Gastroesophageal sphincter (tissue), 4 donors: Measurements from ENCODE around the gene TBC1D5. TPM values are rescaled to one million over a fixed set of nuclear protein-coding genes. Genes with fewer than 3 reads are reported as not detected.

Experiments
- ATAC-seq: fragments of 150-250 bp; one replicate; pipeline ENCODE4 v1.9.1; 2016; ENCODE audit warnings: mild to moderate bottlenecking, moderate library complexity
- H3K27ac ChIP-seq, 4 donors: fragments of 200-600 bp; sonication (generic) in 3 of 4; 1 replicate in 3 of 4; 2 replicates in 1 of 4; pipeline ENCODE4 v1.5.1; 2016 to 2019
- H3K27me3 ChIP-seq: fragments of 200-600 bp; sonication (generic); one replicate; pipeline ENCODE4 v1.5.1; 2019
- H3K36me3 ChIP-seq, 2 donors: fragments of 200-600 bp; sonication (generic); one replicate each; pipeline ENCODE4 v1.5.1; 2019; ENCODE audit warnings: control low read depth in 1 of 2
- H3K4me1 ChIP-seq, 3 donors: fragments of 200-600 bp; sonication (generic); 1 replicate in 2 of 3; 2 replicates in 1 of 3; pipeline ENCODE4 v1.5.1; 2016 to 2019; ENCODE audit warnings: control low read depth in 2 of 3
- H3K4me3 ChIP-seq, 2 donors: fragments of 200-600 bp; sonication (generic); one replicate each; pipeline ENCODE4 v1.5.1; 2019; ENCODE audit warnings: mild to moderate bottlenecking in 1 of 2, moderate library complexity in 1 of 2
- H3K9me3 ChIP-seq, 3 donors: fragments of 200-600 bp; sonication (generic); one replicate each; pipeline ENCODE4 v1.5.1; 2017 to 2019; ENCODE audit warnings: control low read depth in 2 of 3
- CTCF ChIP-seq, 4 experiments: fragments of 200-600 bp in 2 of 4; fragments of 450-650 bp in 2 of 4; sonication (generic) in 1 of 4; IDR thresholded peaks; one replicate each; pipeline ENCODE4 v1.5.1; 2017 to 2019; ENCODE audit warnings: antibody characterized with exemption in 4 of 4, mild to moderate bottlenecking in 2 of 4, moderate library complexity in 2 of 4
- EP300 ChIP-seq: sonication (generic); formaldehyde crosslinking; IDR thresholded peaks from one replicate; pipeline ENCODE4 v1.6.1; 2017; ENCODE audit warnings: antibody characterized with exemption, mild to moderate bottlenecking
- POLR2A ChIP-seq, 2 donors: fragments of 450-650 bp; IDR thresholded peaks; one replicate each; pipeline ENCODE4 v1.6.1; 2017; ENCODE audit warnings: antibody characterized with exemption in 2 of 2, mild to moderate bottlenecking in 2 of 2, moderate library complexity in 1 of 2
- POLR2AphosphoS5 ChIP-seq: sonication (generic); formaldehyde crosslinking; IDR thresholded peaks from one replicate; pipeline ENCODE4 v1.6.1; 2017; ENCODE audit warnings: antibody characterized with exemption
- WGBS, 2 donors: methylation state at CpG; one replicate each; pipeline ENCODE4 v1.1.5; 2018; ENCODE audit warnings: low coverage in 1 of 2; 5-methylcytosine and 5-hydroxymethylcytosine counted together
- small RNA-seq, 4 donors: library from RNA; depleted of rRNA; stranded (forward); fragments of <200 nt; gene quantifications; one replicate each; pipeline ENCODE3, GENCODE V24; 2016
- total RNA-seq, 4 donors: library from RNA; depleted of rRNA; stranded (reverse); fragments of >200 nt; gene quantifications; one replicate each; pipeline ENCODE4 v1.1.0, GENCODE V29; 2016

TBC1D5 gene
- total RNA-seq, 4 donors from 2014 or later, result 59.5 to 66.6 (median 61.6) TPM

GRCh38 chr3:17116007-17116600 lies 626.3 kb downstream of the TBC1D5 start:
- Histone ChIP-seq H3K4me1 (no peaks in the 10 kb centered on the region), H3K27ac (no peak overlapping the region), H3K4me3 (no peak overlapping the region), H3K9me3 (no peaks in the 10 kb centered on the region), H3K27me3 (no peaks in the 10 kb centered on the region), H3K36me3 (no peaks in the 10 kb centered on the region)
- 74 to 87% methylated on average over 3 to 8 of the region's 8 CpGs for WGBS, 2 donors
- ATAC-seq, result no peak
- TF ChIP-seq POLR2AphosphoS5 (no peak), EP300 (no peak), CTCF (IDR thresholded peaks at IDR 0.05) (no peak), POLR2A (IDR thresholded peaks at IDR 0.05) (no peak)

- H3K4me3 ChIP-seq, result no peak overlapping the region
- H3K27me3 ChIP-seq, result no peaks in the 10 kb centered on the region
- 94% methylated on average over 2 of the region's 3 CpGs; no CpG with 5 or more reads in 1 of the 2 donors for WGBS, 2 donors
- no peak for TF ChIP-seq EP300
- TF ChIP-seq CTCF (IDR thresholded peaks at IDR 0.05), result no peak
- no peak for TF ChIP-seq POLR2AphosphoS5
- no peak for TF ChIP-seq POLR2A (IDR thresholded peaks at IDR 0.05)
- H3K27ac ChIP-seq, result no peak overlapping the region
- ATAC-seq, result no peak
- no peaks in the 10 kb centered on the region for H3K9me3 ChIP-seq
- no peaks in the 10 kb centered on the region for H3K36me3 ChIP-seq
- H3K4me1 ChIP-seq, result no peaks in the 10 kb centered on the region
Observed at GRCh38 chr3:17115186-17115585, 627.2 kb downstream of the TBC1D5 start.

GRCh38 chr3:17111586-17111985 lies 630.8 kb downstream of the TBC1D5 start:
- TF ChIP-seq POLR2AphosphoS5 (peak; percentile 9), EP300 (no peak)
- no peaks in the 10 kb centered on the region for H3K36me3 ChIP-seq
- no peaks in the 10 kb centered on the region for H3K27me3 ChIP-seq
- H3K4me1 ChIP-seq, result no peaks in the 10 kb centered on the region
- no peak overlapping the region for H3K27ac ChIP-seq
- no peaks in the 10 kb centered on the region for H3K9me3 ChIP-seq
- WGBS, 2 donors, result 74 to 89% methylated on average over 3 of the region's 3 CpGs
- no peak for ATAC-seq
- no peak overlapping the region for H3K4me3 ChIP-seq

- H3K27ac ChIP-seq, result no peak overlapping the region
- H3K4me3 ChIP-seq, result no peak overlapping the region
- no peaks in the 10 kb centered on the region for H3K27me3 ChIP-seq
- no peaks in the 10 kb centered on the region for H3K36me3 ChIP-seq
- no peak for TF ChIP-seq EP300
- TF ChIP-seq POLR2AphosphoS5, result no peak
- no peak for TF ChIP-seq CTCF (IDR thresholded peaks at IDR 0.05)
- TF ChIP-seq POLR2A (IDR thresholded peaks at IDR 0.05), result no peak
- no peak for ATAC-seq
- 62 to 76% methylated on average over 3 to 6 of the region's 8 CpGs for WGBS, 2 donors
- no peaks in the 10 kb centered on the region for H3K9me3 ChIP-seq
- no peaks in the 10 kb centered on the region for H3K4me1 ChIP-seq
Observed at GRCh38 chr3:17110660-17111396, 631.6 kb downstream of the TBC1D5 start.

Small RNAs within 50 kb of the gene (small RNA-seq; reads per million reads assigned to genes)
- gene AC104451.1 (0 reads per million in 4 donors), gene RNU7-10P (0 reads per million in 4 donors)
